Esophagus muscularis mucosa (tissue), 4 donors: ENCODE results near the gene ACR. TPM values are rescaled to one million over a fixed set of nuclear protein-coding genes. Genes with fewer than 3 reads are reported as not detected.
A peak's percentile ranks its signal among the peaks of the same experiment; 100 is the strongest.

ENCODE experiments used
- DNase-seq: peaks from one replicate; pipeline ENCODE4 v3.0.0-alpha.2; 2017; ENCODE audit errors: extremely low spot score
- H3K27ac ChIP-seq, 4 donors: fragments of 200-600 bp; sonication (generic); replicated peaks in 1 of 4; 1 replicate in 3 of 4; 2 replicates in 1 of 4; pipeline ENCODE4 v1.5.1; 2016 to 2019; ENCODE audit warnings: mild to moderate bottlenecking in 1 of 4
- H3K27me3 ChIP-seq, 4 donors: fragments of 200-600 bp; sonication (generic); one replicate each; pipeline versions ENCODE4 v1.5.1 to v1.6.0; 2016 to 2019
- H3K36me3 ChIP-seq, 4 donors: fragments of 200-600 bp; sonication (generic); one replicate each; pipeline ENCODE4 v1.5.1; 2016 to 2019
- H3K4me1 ChIP-seq, 4 donors: fragments of 200-600 bp; sonication (generic); one replicate each; pipeline ENCODE4 v1.5.1; 2016 to 2019
- H3K4me3 ChIP-seq, 4 donors: fragments of 200-600 bp; sonication (generic); 1 replicate in 2 of 4; 2 replicates in 2 of 4; pipeline ENCODE4 v1.5.1; 2016 to 2019; ENCODE audit warnings: mild to moderate bottlenecking in 4 of 4, moderate library complexity in 1 of 4
- H3K9me3 ChIP-seq, 4 donors: fragments of 200-600 bp; sonication (generic); 1 replicate in 3 of 4; 2 replicates in 1 of 4; pipeline ENCODE4 v1.5.1; 2016 to 2019
- CTCF ChIP-seq, 3 experiments: fragments of 200-600 bp in 2 of 3; fragments of 450-650 bp in 1 of 3; sonication (generic) in 2 of 3; IDR thresholded peaks; one replicate each; pipeline ENCODE4 v1.5.1; 2017 to 2019; ENCODE audit warnings: antibody characterized with exemption in 3 of 3, mild to moderate bottlenecking in 2 of 3, moderate library complexity in 1 of 3
- EP300 ChIP-seq: sonication (generic); formaldehyde crosslinking; IDR thresholded peaks from one replicate; pipeline ENCODE4 v1.6.1; 2017; ENCODE audit warnings: antibody characterized with exemption
- POLR2A ChIP-seq: fragments of 450-650 bp; IDR thresholded peaks from one replicate; pipeline ENCODE4 v1.6.1; 2017; ENCODE audit warnings: antibody characterized with exemption, moderate library complexity, mild to moderate bottlenecking, low read depth
- POLR2AphosphoS5 ChIP-seq, 2 donors: sonication (generic); formaldehyde crosslinking; IDR thresholded peaks; one replicate each; pipeline ENCODE4 v1.6.1; 2017; ENCODE audit warnings: antibody characterized with exemption in 2 of 2
- WGBS: methylation state at CpG from one replicate; pipeline ENCODE4 v1.1.5; 2018; 5-methylcytosine and 5-hydroxymethylcytosine counted together
- intact Hi-C: fragments of 100-400 bp; cut with DNase I; formaldehyde crosslinking; loops from one replicate; pipeline ENCODE4 v1.15.1; 2023
- total RNA-seq, 4 donors: library from RNA; depleted of rRNA; stranded (reverse); fragments of >200 nt; gene quantifications; one replicate each; pipeline versions ENCODE4 v1.1.0 to v1.2.1, GENCODE V29; 2016

The ACR gene
- total RNA-seq, 4 donors from 2014 or later, result 0.42 to 0.46 TPM; not detected in 2

DNA sequence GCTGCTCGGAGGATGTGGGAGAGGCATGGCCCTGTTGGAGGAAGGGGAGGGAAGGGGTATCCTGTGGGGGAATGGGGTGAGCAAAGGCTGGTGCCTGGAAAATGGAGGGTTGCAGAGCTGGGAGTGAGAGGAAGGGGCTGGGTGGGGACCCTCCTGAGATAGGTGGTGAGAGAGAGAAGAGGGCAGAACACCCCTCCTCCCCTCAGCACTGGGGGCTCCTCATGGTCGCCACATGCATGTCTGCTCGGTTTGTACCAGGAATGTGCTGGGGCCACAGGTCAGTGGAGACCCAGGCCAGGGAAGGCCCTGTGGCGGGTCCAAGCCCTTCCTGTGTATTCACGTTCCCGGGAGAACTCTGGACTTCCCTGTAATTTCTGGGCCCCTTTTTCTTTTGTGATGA lies 27.8 kb upstream of the ACR start:
- no peak for DNase-seq
- H3K9me3 ChIP-seq, result no peaks in the 10 kb centered on the region
- no peak overlapping the region for H3K4me3 ChIP-seq
- no peak overlapping the region for H3K27ac ChIP-seq
- TF ChIP-seq POLR2A (no peak), CTCF (IDR thresholded peaks at IDR 0.05) (no peak), EP300 (no peak), POLR2AphosphoS5 (IDR thresholded peaks at IDR 0.05) (no peak)
- intact Hi-C loops, result no loop called here
- H3K36me3 ChIP-seq, result peaks cover 0 to 66% (median 26%) of the 10 kb centered on the region in 4 donors
- WGBS, result 75% methylated on average over 6 of the region's 6 CpGs
- peaks cover 14 to 34% (median 28%) of the 10 kb centered on the region in 4 donors for H3K4me1 ChIP-seq
- no peaks in the 10 kb centered on the region for H3K27me3 ChIP-seq

GRCh38 chr22:50710886-50711285 lies 27.1 kb upstream of the ACR start:
- Histone ChIP-seq H3K4me3 (no peak overlapping the region), H3K27ac (no peak overlapping the region), H3K27me3 (no peaks in the 10 kb centered on the region), H3K9me3 (no peaks in the 10 kb centered on the region), H3K36me3 (peaks cover 0 to 65% (median 26%) of the 10 kb centered on the region in 4 donors), H3K4me1 (peaks cover 9 to 32% (median 25%) of the 10 kb centered on the region in 4 donors)
- intact Hi-C loops, result no loop called here
- DNase-seq, result no peak
- 91% methylated on average over 30 of the region's 38 CpGs for WGBS
- TF ChIP-seq POLR2AphosphoS5 (IDR thresholded peaks at IDR 0.05) (no peak), POLR2A (no peak), CTCF (IDR thresholded peaks at IDR 0.05) (no peak), EP300 (no peak)

- DNase-seq, result no peak
- H3K4me3 ChIP-seq, result no peak overlapping the region
- TF ChIP-seq CTCF (IDR thresholded peaks at IDR 0.05) (no peak), POLR2AphosphoS5 (IDR thresholded peaks at IDR 0.05) (no peak), EP300 (no peak), POLR2A (no peak)
- no peak overlapping the region for H3K27ac ChIP-seq
- H3K4me1 ChIP-seq, result peaks cover 9 to 32% (median 25%) of the 10 kb centered on the region in 4 donors
- WGBS, result 78% methylated on average over 15 of the region's 16 CpGs
- peaks cover 0 to 65% (median 19%) of the 10 kb centered on the region in 4 donors for H3K36me3 ChIP-seq
- no peaks in the 10 kb centered on the region for H3K9me3 ChIP-seq
- H3K27me3 ChIP-seq, result no peaks in the 10 kb centered on the region
- intact Hi-C loops, result no loop called here
These were observed 26.3 kb upstream of the ACR start for GRCh38 chr22:50711446-50712340.

GRCh38 chr22:50712341-50713007 lies 25.5 kb upstream of the ACR start:
- H3K36me3 ChIP-seq, result peaks cover 0 to 71% (median 26%) of the 10 kb centered on the region in 4 donors
- peaks cover 9 to 32% (median 25%) of the 10 kb centered on the region in 4 donors for H3K4me1 ChIP-seq
- 72% methylated on average over 7 of the region's 9 CpGs for WGBS
- no peaks in the 10 kb centered on the region for H3K27me3 ChIP-seq
- DNase-seq, result no peak
- H3K27ac ChIP-seq, result peak overlapping the region in 2 of 4 donors; percentile 4 to 23
- intact Hi-C loops, result no loop called here
- no peaks in the 10 kb centered on the region for H3K9me3 ChIP-seq
- no peak overlapping the region for H3K4me3 ChIP-seq
- TF ChIP-seq POLR2AphosphoS5 (IDR thresholded peaks at IDR 0.05), result no peak
- no peak for TF ChIP-seq EP300
- no peak for TF ChIP-seq CTCF (IDR thresholded peaks at IDR 0.05)
- no peak for TF ChIP-seq POLR2A
